ENCODE data around the gene DDX24.

DNA sequence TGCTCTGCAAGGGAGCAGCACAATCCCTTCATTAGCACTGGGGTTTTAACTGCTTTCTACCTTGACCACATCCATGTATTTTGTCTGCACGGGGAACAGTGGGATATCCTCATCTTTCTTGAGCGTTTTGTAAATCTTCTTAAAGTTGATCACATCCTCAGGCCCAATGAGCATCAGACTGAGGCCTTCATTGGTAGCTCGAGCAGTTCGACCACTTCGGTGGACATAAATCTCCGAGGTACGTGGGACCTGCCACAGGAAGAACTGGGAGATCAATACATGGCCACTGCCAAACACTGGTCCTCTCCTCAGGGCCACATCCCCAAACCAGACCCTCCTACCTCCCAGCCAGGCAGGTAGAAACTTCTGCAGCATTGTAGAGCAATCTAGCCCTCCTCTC lies 26.1 kb downstream of the DDX24 start:
- TF ChIP-seq CTCF (conservative IDR thresholded peaks at IDR 0.05 in 1 of 2, IDR thresholded peaks at IDR 0.05 in 1 of 2; ENCODE audit: low read depth in 1 of 2, low read length in 2 of 2): no peak
- no peak for TF ChIP-seq EZH2 (IDR thresholded peaks at IDR 0.05; ENCODE audit: low read length, missing control alignments)

Data from fibroblast of lung (primary cell).